Smooth muscle cell (in vitro differentiated cells): ENCODE results near the gene KAT7. TPM values are rescaled to one million over a fixed set of nuclear protein-coding genes. Genes with fewer than 3 reads are reported as not detected.

Experiments used
- DNase-seq: peaks from one replicate; lab custom pipeline; 2025; ENCODE audit not compliant: unreplicated experiment; lab: John Stamatoyannopoulos, UW
- H2AFZ ChIP-seq: fragments of 200-600 bp; sonication (generic); 2 replicates; pipeline ENCODE4 v1.6.0; 2016; ENCODE audit warnings: antibody characterized with exemption, low read depth, mild to moderate bottlenecking
- H3F3A ChIP-seq: fragments of 200-600 bp; sonication (generic); 2 replicates; pipeline ENCODE4 v1.6.0; 2017; ENCODE audit warnings: antibody characterized with exemption, low read depth
- H3K27ac ChIP-seq: fragments of 200-600 bp; sonication (generic); 2 replicates; pipeline ENCODE4 v1.5.1; 2016; ENCODE audit warnings: low read depth, mild to moderate bottlenecking
- H3K27me3 ChIP-seq: fragments of 200-600 bp; sonication (generic); 2 replicates; pipeline ENCODE4 v1.6.1; 2016; ENCODE audit warnings: low read depth, mild to moderate bottlenecking
- H3K36me3 ChIP-seq: fragments of 200-600 bp; sonication (generic); 2 replicates; pipeline ENCODE4 v1.5.1; 2016; ENCODE audit warnings: low read depth
- H3K4me1 ChIP-seq: fragments of 200-600 bp; sonication (generic); 2 replicates; pipeline ENCODE4 v1.5.1; 2016; ENCODE audit warnings: low read depth
- H3K4me2 ChIP-seq: fragments of 200-600 bp; sonication (generic); 2 replicates; pipeline ENCODE4 v1.6.0; 2016; ENCODE audit warnings: mild to moderate bottlenecking
- H3K4me3 ChIP-seq: fragments of 200-600 bp; sonication (generic); 2 replicates; pipeline ENCODE4 v1.5.1; 2016; ENCODE audit warnings: mild to moderate bottlenecking
- H3K79me2 ChIP-seq: fragments of 200-600 bp; sonication (generic); 2 replicates; pipeline ENCODE4 v1.6.0; 2016; ENCODE audit warnings: low read depth, mild to moderate bottlenecking
- H3K9ac ChIP-seq: fragments of 200-600 bp; sonication (generic); 2 replicates; pipeline ENCODE4 v1.6.0; 2016; ENCODE audit warnings: low read depth
- H3K9me3 ChIP-seq: fragments of 200-600 bp; sonication (generic); replicated peaks from 2 replicates; pipeline ENCODE4 v1.5.1; 2016; ENCODE audit warnings: low read depth
- H4K20me1 ChIP-seq: fragments of 200-600 bp; sonication (generic); 2 replicates; pipeline ENCODE4 v1.6.0; 2016; ENCODE audit warnings: low read depth
- WGBS: methylation state at CpG from one replicate; pipeline ENCODE4 v1.1.7; 2016; ENCODE audit warnings: low lambda C conversion rate; 5-methylcytosine and 5-hydroxymethylcytosine counted together
- polyA plus RNA-seq: library from polyadenylated mRNA; unstranded; fragments of >200 nt; fragmentation: Nextera tagmentation; extraction: Ambion mirVana; gene quantifications from 2 replicates; pipeline ENCODE4 v1.2.1, GENCODE V29; 2016
- total RNA-seq: library from RNA; depleted of rRNA; stranded (reverse); fragments of >200 nt; gene quantifications from 2 replicates; pipeline ENCODE4 v1.2.3, GENCODE V29; 2014
- TF ChIP-seq, protein P1 (sequence below): fragments of 200-600 bp; sonication (generic); IDR thresholded peaks from 2 replicates; pipeline ENCODE4 v1.5.1; 2017; ENCODE audit warnings: borderline replicate concordance, mild to moderate bottlenecking, antibody characterized with exemption; ENCODE audit not compliant: insufficient read depth, poor library complexity, severe bottlenecking

The KAT7 gene
- total and polyA plus RNA-seq, 2 experiments from 2014 or later: 21.7 to 32.0 TPM

GRCh38 chr17:49775546-49776260 is 12.8 kb upstream of the KAT7 start:
- WGBS: 89% methylated on average over 8 of the region's 8 CpGs
- no peaks in the 10 kb centered on the region for H3K9me3 ChIP-seq
- no peaks in the 10 kb centered on the region for H3K27me3 ChIP-seq
- TF ChIP-seq, protein P1, sequence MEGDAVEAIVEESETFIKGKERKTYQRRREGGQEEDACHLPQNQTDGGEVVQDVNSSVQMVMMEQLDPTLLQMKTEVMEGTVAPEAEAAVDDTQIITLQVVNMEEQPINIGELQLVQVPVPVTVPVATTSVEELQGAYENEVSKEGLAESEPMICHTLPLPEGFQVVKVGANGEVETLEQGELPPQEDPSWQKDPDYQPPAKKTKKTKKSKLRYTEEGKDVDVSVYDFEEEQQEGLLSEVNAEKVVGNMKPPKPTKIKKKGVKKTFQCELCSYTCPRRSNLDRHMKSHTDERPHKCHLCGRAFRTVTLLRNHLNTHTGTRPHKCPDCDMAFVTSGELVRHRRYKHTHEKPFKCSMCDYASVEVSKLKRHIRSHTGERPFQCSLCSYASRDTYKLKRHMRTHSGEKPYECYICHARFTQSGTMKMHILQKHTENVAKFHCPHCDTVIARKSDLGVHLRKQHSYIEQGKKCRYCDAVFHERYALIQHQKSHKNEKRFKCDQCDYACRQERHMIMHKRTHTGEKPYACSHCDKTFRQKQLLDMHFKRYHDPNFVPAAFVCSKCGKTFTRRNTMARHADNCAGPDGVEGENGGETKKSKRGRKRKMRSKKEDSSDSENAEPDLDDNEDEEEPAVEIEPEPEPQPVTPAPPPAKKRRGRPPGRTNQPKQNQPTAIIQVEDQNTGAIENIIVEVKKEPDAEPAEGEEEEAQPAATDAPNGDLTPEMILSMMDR: no peak
- no peak for DNase-seq
- no peaks in the 10 kb centered on the region for H3F3A ChIP-seq
- no peak overlapping the region for H3K27ac ChIP-seq
- no peaks in the 10 kb centered on the region for H4K20me1 ChIP-seq
- peaks cover 9% of the 10 kb centered on the region for H3K4me1 ChIP-seq
- no peak overlapping the region for H3K9ac ChIP-seq
- no peak overlapping the region for H2AFZ ChIP-seq
- H3K4me2 ChIP-seq: no peak overlapping the region
- no peaks in the 10 kb centered on the region for H3K36me3 ChIP-seq
- no peaks in the 10 kb centered on the region for H3K79me2 ChIP-seq
- no peak overlapping the region for H3K4me3 ChIP-seq

DNA sequence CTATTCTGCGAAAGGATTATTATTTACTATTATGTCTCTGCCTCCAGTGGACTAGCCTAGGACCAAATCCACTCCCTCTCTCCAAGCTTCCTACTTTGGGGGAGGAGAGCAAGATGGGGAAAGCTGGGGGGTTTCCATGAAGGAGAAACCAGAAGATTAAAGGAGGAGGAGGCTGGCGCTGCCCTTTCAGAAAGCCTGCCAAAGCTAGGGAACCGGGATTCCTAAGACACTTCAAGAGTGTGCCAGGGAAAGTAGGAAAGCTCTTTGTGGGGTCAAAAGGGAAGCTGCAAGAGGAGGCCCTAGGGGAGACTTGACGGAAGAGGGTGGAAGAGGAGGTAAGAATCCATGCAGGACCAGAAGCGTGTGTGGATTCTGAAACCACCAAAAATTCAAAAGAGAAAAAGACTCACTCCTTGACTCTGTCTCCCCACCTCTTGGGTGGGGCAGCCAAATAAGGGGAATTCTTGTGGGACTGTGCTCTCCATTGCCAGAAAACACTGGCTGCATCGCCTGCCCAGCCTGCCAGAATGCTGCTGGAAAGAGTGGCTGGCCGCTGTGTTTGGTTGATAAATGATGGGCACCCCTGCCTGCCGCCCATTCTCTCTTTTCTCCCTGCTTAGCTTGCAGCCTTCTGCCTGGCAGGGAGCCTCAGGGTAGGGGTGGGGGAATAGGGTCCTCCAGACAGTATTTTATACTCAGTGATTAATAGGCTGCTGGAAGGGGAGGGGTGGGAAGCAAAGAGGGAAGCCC is 11.8 kb upstream of the KAT7 start:
- TF ChIP-seq, protein P1: no peak
- Histone ChIP-seq H3K27me3 (no peaks in the 10 kb centered on the region), H3K4me1 (peaks cover 9% of the 10 kb centered on the region), H3K9ac (no peak overlapping the region), H3K4me3 (no peak overlapping the region), H3K27ac (no peak overlapping the region), H2AFZ (no peak overlapping the region), H4K20me1 (no peaks in the 10 kb centered on the region), H3K9me3 (no peaks in the 10 kb centered on the region), H3F3A (no peaks in the 10 kb centered on the region), H3K4me2 (no peak overlapping the region), H3K36me3 (no peaks in the 10 kb centered on the region), H3K79me2 (no peaks in the 10 kb centered on the region)
- DNase-seq: no peak
- 91% methylated on average over 8 of the region's 8 CpGs for WGBS

DNA sequence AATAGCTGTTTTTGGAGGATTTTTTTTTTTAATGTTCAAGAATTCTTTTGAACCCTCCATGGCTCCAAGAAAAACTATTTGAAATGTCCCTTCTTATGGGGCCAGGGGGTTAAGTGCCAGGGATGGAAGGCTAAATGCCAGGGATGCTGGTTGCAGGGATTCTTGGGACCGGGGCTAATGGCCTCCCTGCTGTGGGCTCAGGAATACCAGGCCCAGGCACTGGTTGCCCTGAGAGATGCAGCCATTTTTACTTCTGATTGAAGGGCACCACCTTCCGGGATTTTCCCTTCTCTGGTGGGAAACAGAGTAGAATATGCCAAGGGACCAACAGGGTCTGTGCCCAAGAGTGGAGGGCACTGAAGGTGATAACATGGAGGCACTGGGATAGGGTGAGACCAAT is 10.9 kb upstream of the KAT7 start:
- H3K27me3 ChIP-seq: no peaks in the 10 kb centered on the region
- DNase-seq: no peak
- H3K79me2 ChIP-seq: no peaks in the 10 kb centered on the region
- H2AFZ ChIP-seq: no peak overlapping the region
- H3K4me2 ChIP-seq: no peak overlapping the region
- no peaks in the 10 kb centered on the region for H3F3A ChIP-seq
- 73% methylated on average over 2 of the region's 2 CpGs for WGBS
- no peak overlapping the region for H3K27ac ChIP-seq
- no peak overlapping the region for H3K9ac ChIP-seq
- H3K9me3 ChIP-seq: no peaks in the 10 kb centered on the region
- peaks cover 9% of the 10 kb centered on the region for H3K4me1 ChIP-seq
- TF ChIP-seq, protein P1: no peak
- no peaks in the 10 kb centered on the region for H3K36me3 ChIP-seq
- H4K20me1 ChIP-seq: no peaks in the 10 kb centered on the region
- no peak overlapping the region for H3K4me3 ChIP-seq
